Activated CD4-positive, alpha-beta T cell treated with anti-CD3 and anti-CD28 coated beads, Interleukin-2, amount 10 ng/mL, durations not matched to agents 7 days and 5 days (primary cell): Measurements from ENCODE around the gene PARD6B. TPM values are rescaled to one million over a fixed set of nuclear protein-coding genes. Genes with fewer than 3 reads are reported as not detected.

Source experiments
- CTCF ChIA-PET: fragments of 350-600 bp; sonication (Branson Sonifier 250); formaldehyde crosslinking; loops from one replicate; lab custom pipeline; 2021; ENCODE audit warnings: antibody characterized with exemption; lab: Charles Lee
- POLR2A ChIA-PET: fragments of 350-600 bp; sonication (Branson Sonifier 250); formaldehyde crosslinking; loops from one replicate; lab custom pipeline; 2021; ENCODE audit warnings: antibody characterized with exemption; lab: Charles Lee
- DNase-seq: peaks from one replicate; pipeline ENCODE4 v3.0.0-alpha.2; 2020
- H3K27ac Mint-ChIP-seq: one replicate; pipeline ENCODE4 v1.8.0; 2021; ENCODE audit warnings: mild to moderate bottlenecking, moderate library complexity, mixed read lengths
- H3K27me3 Mint-ChIP-seq: one replicate; pipeline ENCODE4 v1.8.0; 2021; ENCODE audit warnings: mixed read lengths
- H3K36me3 Mint-ChIP-seq: one replicate; pipeline ENCODE4 v1.8.0; 2021; ENCODE audit warnings: low read depth, mixed read lengths
- H3K4me1 Mint-ChIP-seq: one replicate; pipeline ENCODE4 v1.8.0; 2021; ENCODE audit warnings: mixed read lengths
- H3K4me3 Mint-ChIP-seq: one replicate; pipeline ENCODE4 v1.8.0; 2021; ENCODE audit warnings: mild to moderate bottlenecking, moderate library complexity, mixed read lengths
- H3K9me3 Mint-ChIP-seq: one replicate; pipeline ENCODE4 v1.8.0; 2021; ENCODE audit warnings: mixed read lengths
- total RNA-seq, 2 experiments: library from RNA; stranded (reverse); gene quantifications; one replicate each; pipeline ENCODE4 v1.2.3, GENCODE V29; 2021

PARD6B gene
- total RNA-seq, 2 experiments from 2014 or later = 4.2 to 4.4 TPM

DNA sequence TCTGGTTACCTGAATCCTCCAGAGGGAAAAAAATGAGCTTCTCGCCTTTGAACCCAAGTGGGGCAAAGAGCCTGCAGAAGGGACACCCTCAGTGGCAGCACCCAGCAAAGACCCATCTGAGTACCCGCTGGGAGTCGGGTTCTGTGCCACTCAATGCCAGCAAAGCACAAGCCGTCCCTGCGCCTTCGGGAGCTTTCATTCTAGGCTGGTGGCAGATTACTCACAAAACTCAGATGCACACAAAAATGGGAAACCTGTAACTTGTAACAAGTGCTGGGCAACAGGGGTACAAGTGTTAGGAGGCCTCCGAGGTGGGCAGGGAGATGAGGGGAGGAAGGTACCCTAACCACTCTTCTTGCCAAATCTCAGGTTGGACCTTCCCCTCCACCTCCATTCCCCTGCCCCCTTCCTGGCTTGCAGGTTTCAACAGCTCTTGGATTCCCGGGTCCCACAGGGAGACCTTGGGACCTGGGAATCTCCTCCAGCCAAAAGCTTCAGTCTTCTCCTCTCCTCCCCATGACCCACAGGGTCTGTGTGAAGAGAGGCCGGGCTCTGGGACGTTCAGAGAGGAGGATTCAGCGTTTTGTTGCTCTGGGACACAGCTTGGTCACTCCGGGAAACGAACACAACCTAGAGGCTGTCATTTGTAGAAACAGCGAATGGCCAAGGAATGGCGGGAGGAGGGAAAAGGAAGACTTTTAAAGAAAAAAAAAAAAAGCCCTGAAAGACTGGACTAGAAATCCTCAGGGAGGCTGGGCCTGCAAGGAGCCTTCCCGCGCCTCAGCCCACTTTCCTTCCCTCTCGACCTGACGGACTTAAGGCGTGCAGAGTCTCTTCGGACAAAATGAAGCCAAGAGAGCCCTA is 1.2 kb upstream of the PARD6B start:
- Mint-ChIP-seq H3K27me3 (no peaks in the 10 kb centered on the region), H3K4me1 (peaks cover 24% of the 10 kb centered on the region), H3K27ac (peak overlapping the region; percentile 83), H3K4me3 (peak overlapping the region; percentile 87), H3K9me3 (no peaks in the 10 kb centered on the region), H3K36me3 (no peaks in the 10 kb centered on the region)
- no peak for DNase-seq
- CTCF ChIA-PET = interaction anchor here (0.7 to 1.4 kb wide), 4 partner anchors 20 to 543 kb away, joined by 3 to 5 read pairs (median 3); no protein-coding TSS in a partner anchor
- POLR2A ChIA-PET = no interaction called here

DNA sequence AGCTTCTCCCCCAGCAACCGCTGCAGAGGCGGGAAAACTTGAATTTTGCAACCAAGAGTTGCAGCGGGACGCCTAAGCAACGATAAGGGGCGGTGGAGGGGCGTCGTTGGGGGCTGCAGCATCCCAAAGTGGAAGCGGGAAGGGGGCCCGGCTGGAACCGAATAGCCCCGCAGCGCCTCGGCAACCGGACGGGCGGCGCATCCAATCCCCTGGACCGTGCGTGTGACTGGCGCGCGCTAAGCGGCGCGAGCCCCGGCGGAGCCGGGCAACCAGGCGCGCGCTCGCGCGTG is 670 bp upstream of the PARD6B start:
- ChIA-PET CTCF (interaction anchor here (1.0 kb wide), 1 partner anchor 60 kb away, joined by 3 read pairs; no protein-coding TSS in a partner anchor), POLR2A (no interaction called here)
- Mint-ChIP-seq H3K4me3 (peak overlapping the region; percentile 87), H3K36me3 (no peaks in the 10 kb centered on the region), H3K9me3 (no peaks in the 10 kb centered on the region), H3K4me1 (peaks cover 24% of the 10 kb centered on the region), H3K27ac (peak overlapping the region; percentile 83), H3K27me3 (no peaks in the 10 kb centered on the region)
- no peak for DNase-seq

DNA sequence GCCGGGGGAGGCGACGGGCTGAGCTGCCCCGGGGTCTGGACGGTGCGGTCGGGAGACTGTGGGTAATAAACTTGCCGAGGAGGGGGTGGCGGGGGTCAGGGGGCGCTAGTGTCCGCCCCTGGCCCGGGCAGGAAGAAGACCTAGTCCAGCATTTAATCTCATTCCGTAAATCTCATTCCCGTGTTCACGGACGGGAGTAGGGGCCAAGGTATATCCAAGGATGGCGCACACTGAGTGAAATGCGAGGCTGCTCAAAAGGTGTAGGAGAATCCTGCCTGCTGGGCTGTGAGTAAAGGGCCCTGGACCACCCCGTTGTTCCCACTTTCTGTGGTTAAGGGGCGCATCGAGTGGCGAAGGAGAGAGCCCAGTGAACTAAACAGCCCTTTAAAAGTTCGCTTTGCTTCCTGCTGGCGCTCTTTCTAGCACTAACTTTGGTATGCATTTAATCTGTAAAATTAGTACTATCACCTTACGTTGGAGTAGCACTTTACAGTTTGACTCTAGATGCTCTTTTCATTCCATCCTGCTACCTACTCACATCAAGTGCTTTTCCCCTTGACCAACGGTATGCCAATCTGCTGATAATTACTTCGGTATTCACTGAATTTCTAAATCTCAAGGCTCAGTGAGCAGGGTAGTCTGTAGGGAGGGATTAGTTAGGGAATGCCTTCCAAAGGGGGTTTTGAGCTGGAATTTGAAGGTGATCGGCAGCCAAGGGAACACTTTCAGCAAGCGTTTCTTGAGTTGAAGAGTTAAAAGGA is 730 bp downstream of the PARD6B start:
- H3K27ac Mint-ChIP-seq = peak overlapping the region; percentile 92
- peak overlapping the region; percentile 87 for H3K4me3 Mint-ChIP-seq
- ChIA-PET CTCF (interaction anchor here (0.6 to 1.6 kb wide), 2 partner anchors 197 to 254 kb away, joined by 4 to 5 read pairs; no protein-coding TSS in a partner anchor), POLR2A (no interaction called here)
- H3K4me1 Mint-ChIP-seq = peaks cover 24% of the 10 kb centered on the region
- DNase-seq = peak; percentile 8
- H3K36me3 Mint-ChIP-seq = no peaks in the 10 kb centered on the region
- no peaks in the 10 kb centered on the region for H3K27me3 Mint-ChIP-seq
- no peaks in the 10 kb centered on the region for H3K9me3 Mint-ChIP-seq

DNA sequence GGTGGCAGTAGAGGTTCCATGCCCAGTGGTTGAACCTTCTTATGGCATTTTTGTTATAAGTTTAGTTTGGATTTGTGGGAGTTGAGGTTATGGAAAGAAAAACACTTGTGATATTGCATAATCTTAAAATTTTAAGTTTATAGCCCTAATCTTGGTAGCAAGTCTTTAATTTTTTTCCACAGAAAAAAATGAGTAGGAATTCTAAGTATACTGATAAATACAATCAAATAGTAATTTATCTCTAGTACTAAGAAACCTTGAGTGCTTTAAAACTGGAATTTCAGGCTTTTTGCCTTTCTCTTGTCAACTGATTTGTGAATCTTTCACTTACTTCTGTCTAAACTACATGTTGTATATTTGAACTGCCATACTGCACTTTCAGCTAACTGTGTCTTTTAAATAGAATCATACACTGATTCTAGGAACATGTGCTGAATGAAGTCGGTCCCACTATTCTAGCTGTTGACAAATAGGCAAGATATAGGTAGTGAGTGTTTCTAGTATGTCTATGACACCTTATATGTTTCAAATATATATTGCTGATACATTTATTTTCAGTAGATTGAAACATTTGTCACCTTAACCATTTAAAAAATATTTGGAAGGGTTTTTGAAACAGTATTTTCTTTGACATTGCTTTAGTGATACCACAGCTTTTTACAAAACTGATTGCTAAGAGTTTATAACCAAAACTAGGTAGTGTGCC is 2.4 kb downstream of the PARD6B start:
- no peak overlapping the region for H3K27ac Mint-ChIP-seq
- CTCF ChIA-PET = interaction anchor here (0.8 to 1.9 kb wide), 5 partner anchors 9 to 195 kb away, joined by 3 to 8 read pairs (median 5); partner anchors contain the start of gene BCAS4
- peaks cover 24% of the 10 kb centered on the region for H3K4me1 Mint-ChIP-seq
- POLR2A ChIA-PET = no interaction called here
- no peak overlapping the region for H3K4me3 Mint-ChIP-seq
- no peak for DNase-seq
- H3K9me3 Mint-ChIP-seq = no peaks in the 10 kb centered on the region
- no peaks in the 10 kb centered on the region for H3K27me3 Mint-ChIP-seq
- H3K36me3 Mint-ChIP-seq = peaks cover under 1% of the 10 kb centered on the region

DNA sequence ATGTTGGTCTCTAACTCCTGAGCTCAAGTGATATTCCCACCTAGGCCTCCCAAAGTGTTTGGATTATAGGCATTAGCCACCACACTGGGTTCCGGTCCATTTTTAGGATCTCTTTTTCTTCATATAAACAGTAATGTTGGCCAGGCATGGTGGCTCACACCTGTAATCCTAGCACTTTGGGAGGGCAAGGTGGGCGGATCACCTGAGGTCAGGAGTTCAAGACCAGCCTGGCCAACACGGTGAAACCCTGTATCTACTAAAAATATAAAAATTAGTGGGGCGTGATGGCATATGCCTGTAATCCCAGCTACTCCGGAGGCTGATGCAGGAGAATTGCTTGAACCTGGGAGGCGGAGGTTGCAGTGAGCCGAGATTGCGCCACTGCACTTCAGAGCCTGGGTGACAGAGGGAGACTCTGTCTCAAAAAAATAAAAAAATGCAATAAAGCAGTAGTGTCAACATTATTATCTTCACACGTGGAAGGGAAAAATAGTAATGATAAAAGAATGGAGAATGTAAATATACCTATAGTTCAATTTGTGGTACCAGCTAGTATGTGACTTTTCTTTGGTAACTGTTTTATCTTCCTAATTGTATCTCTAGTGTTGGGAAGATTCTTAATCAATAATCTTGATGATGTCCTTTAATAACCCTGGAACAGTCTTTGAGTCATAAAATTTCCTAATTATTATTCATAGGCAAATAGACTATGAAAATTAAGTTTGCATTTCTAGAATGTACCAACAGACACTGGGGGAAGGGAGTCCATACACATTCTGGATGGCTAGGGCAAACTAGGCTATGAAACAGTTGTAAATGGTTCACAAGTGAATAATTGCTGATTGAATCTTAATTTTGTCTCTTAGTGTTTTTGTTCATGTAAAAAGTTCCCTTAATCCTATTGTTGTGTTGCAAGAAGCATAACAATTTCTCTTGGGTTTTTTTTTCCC is 3.6 kb downstream of the PARD6B start:
- Mint-ChIP-seq H3K27me3 (no peaks in the 10 kb centered on the region), H3K27ac (no peak overlapping the region), H3K4me3 (no peak overlapping the region), H3K9me3 (no peaks in the 10 kb centered on the region), H3K4me1 (peaks cover 27% of the 10 kb centered on the region), H3K36me3 (peaks cover 4% of the 10 kb centered on the region)
- DNase-seq = peak; percentile 1
- ChIA-PET POLR2A (no interaction called here), CTCF (interaction anchor here (0.6 to 1.9 kb wide), 4 partner anchors 10 to 266 kb away, joined by 3 to 8 read pairs (median 4); partner anchors contain the start of gene BCAS4)

DNA sequence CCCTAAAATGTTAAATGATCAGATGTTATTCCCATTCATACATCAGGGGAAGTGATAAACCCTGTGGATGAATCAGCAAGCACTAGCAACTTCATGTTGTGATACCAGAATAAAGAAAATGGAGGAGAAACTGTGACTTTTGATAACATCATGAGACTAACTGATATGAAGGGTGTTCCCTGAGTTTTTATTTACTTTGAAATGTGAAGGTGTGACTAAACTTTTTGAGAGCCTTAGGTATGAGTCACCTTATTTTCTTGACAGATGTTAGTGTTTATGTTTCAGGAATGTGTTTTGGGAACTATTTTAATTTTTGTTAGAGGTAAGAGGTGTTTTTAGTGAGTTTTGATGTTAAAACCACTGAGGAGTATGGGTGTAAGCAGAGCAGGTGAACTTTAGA is 4.4 kb downstream of the PARD6B start:
- Mint-ChIP-seq H3K36me3 (peaks cover 4% of the 10 kb centered on the region), H3K9me3 (no peaks in the 10 kb centered on the region), H3K4me3 (no peak overlapping the region), H3K4me1 (peaks cover 24% of the 10 kb centered on the region), H3K27ac (no peak overlapping the region), H3K27me3 (no peaks in the 10 kb centered on the region)
- CTCF ChIA-PET = no interaction called here
- POLR2A ChIA-PET = no interaction called here
- no peak for DNase-seq

DNA sequence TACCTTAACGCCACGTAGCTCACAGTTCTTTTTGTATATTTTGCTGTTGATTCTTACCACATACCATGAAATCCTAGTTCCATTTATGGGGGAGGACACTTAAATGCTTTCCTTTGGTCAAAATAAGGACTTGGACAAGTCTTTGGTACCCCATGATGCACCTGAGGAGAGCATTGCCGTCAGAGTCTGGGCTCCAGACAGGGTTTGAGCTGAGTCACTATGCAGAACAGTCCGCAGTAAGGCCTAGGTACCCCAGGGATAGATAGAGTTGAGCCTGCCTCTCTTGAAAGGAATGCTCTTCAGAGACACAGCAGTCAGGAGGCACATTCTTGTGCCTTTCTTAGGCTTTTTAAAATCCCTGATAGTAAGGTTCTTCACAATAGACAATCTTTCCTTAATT is 6.0 kb downstream of the PARD6B start:
- no peak for DNase-seq
- CTCF ChIA-PET = interaction anchor here (0.6 kb wide), 2 partner anchors 73 to 1752 kb away, joined by 3 read pairs; no protein-coding TSS in a partner anchor

DNA sequence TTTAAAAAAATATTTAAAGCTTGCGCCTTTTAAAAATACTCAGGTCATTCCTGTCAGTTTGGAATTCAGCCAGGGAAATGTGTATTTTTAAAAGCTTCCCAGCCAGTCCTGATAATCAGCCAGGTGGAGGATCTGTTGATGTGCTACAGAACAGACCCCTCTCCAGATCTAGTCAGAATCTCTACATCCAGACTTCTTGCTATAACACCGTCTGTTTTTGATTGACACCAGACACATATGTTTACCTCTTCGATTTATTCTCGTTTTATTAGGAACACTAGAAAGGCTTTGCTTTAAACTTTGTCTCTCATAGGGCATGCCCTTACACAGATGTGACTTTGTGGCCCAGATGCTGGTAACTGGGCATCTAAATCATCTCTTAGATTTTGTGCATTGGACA is 11.7 kb downstream of the PARD6B start:
- ChIA-PET POLR2A (no interaction called here), CTCF (no interaction called here)
- Mint-ChIP-seq H3K27ac (no peak overlapping the region), H3K36me3 (peaks cover 17% of the 10 kb centered on the region), H3K27me3 (no peaks in the 10 kb centered on the region), H3K9me3 (no peaks in the 10 kb centered on the region), H3K4me3 (no peak overlapping the region), H3K4me1 (peaks cover 34% of the 10 kb centered on the region)
- no peak for DNase-seq

More for the DNA sequence above, 6.0 kb downstream of the PARD6B start:
- Mint-ChIP-seq H3K4me3 (no peak overlapping the region), H3K27me3 (no peaks in the 10 kb centered on the region), H3K4me1 (peaks cover 26% of the 10 kb centered on the region), H3K27ac (no peak overlapping the region), H3K9me3 (no peaks in the 10 kb centered on the region), H3K36me3 (peaks cover 7% of the 10 kb centered on the region)
- POLR2A ChIA-PET = no interaction called here

DNA sequence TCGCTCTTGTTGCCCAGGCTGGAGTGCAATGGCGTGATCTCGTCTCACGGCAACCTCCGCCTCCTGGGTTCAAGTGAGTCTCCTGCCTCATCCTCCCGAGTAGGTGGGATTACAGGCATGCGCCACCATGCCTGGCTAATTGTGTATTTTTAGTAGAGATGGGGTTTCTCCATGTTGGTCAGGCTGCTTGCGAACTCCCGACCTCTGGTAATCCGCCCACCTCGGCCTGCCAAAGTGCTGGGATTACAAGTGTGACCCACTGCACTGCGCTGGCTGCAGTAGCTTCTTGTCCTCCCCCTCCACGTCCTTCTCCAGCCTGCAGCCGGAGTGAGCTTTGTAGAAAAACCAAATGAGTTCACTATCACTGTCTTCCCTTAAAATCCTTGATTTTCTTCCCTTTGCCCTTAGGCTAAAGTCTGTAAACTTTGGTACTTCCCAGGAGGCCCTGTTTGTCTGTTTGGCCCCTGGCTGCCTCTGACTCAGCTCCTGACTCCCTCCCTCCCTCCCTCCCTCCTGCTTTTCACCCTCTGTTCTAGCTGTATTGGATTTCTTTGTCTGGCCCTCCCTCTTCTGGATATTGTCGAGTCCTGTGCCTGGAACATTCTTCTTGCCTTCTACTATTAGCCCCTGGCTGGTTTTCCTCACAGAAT is 12.9 kb downstream of the PARD6B start:
- no peaks in the 10 kb centered on the region for H3K27me3 Mint-ChIP-seq
- H3K9me3 Mint-ChIP-seq = no peaks in the 10 kb centered on the region
- POLR2A ChIA-PET = no interaction called here
- CTCF ChIA-PET = no interaction called here
- DNase-seq = no peak
- peaks cover 14% of the 10 kb centered on the region for H3K36me3 Mint-ChIP-seq
- no peak overlapping the region for H3K4me3 Mint-ChIP-seq
- H3K27ac Mint-ChIP-seq = no peak overlapping the region
- peaks cover 37% of the 10 kb centered on the region for H3K4me1 Mint-ChIP-seq

DNA sequence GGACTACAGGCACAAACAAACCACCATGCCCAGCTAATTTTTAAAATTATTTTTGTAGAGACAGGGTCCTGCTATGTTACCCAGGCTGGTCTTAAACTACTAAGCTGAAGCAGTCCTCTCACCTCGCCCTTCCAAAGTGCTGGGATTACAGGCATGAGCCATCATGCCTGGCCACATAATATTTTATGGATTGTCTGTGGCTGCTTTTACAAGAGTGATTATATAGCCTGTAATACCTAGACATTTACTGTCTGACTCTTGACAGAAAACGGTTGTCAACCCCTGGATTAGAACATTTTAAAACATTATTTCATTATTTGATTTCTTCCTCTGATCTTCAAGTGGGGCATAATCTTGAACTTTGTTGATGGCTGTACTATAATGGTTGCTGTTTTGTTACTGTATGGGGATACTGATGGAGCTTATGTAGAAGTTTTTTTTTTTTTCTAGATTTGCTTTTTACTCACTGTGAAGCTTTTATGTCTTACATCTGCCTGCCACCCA is 14.3 kb downstream of the PARD6B start:
- ChIA-PET CTCF (interaction anchor here (1.0 to 1.4 kb wide), 3 partner anchors 21 to 73 kb away, joined by 3 to 5 read pairs (median 3); no protein-coding TSS in a partner anchor), POLR2A (interaction anchor here (0.6 kb wide), 1 partner anchor 102 kb away, joined by 4 read pairs; no protein-coding TSS in a partner anchor)
- no peaks in the 10 kb centered on the region for H3K9me3 Mint-ChIP-seq
- H3K4me1 Mint-ChIP-seq = peaks cover 34% of the 10 kb centered on the region
- no peaks in the 10 kb centered on the region for H3K27me3 Mint-ChIP-seq
- no peak for DNase-seq
- H3K4me3 Mint-ChIP-seq = no peak overlapping the region
- H3K27ac Mint-ChIP-seq = no peak overlapping the region
- peaks cover 14% of the 10 kb centered on the region for H3K36me3 Mint-ChIP-seq
